Measurements from ENCODE around the gene CHST4.

DNA sequence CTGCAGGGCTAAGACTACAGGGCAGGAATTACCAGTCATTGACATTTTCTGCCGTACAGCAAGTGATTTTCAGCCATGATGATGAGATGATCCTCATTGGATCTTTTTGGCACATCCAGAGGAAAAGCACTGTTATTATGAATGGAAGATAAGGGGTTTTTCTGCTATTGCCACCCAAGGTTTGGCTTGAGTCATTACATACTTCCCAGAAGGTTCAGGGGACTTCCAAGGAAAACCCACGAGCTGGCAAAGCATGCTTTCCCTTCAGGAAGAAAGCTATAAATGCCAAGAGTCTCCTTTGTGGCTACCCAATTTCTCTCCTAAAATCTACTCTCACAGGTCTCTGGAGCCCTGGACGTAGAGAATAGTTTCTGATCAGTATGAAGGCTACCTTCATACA is 6.1 kb downstream of the CHST4 start:
- TF ChIP-seq, protein P1, sequence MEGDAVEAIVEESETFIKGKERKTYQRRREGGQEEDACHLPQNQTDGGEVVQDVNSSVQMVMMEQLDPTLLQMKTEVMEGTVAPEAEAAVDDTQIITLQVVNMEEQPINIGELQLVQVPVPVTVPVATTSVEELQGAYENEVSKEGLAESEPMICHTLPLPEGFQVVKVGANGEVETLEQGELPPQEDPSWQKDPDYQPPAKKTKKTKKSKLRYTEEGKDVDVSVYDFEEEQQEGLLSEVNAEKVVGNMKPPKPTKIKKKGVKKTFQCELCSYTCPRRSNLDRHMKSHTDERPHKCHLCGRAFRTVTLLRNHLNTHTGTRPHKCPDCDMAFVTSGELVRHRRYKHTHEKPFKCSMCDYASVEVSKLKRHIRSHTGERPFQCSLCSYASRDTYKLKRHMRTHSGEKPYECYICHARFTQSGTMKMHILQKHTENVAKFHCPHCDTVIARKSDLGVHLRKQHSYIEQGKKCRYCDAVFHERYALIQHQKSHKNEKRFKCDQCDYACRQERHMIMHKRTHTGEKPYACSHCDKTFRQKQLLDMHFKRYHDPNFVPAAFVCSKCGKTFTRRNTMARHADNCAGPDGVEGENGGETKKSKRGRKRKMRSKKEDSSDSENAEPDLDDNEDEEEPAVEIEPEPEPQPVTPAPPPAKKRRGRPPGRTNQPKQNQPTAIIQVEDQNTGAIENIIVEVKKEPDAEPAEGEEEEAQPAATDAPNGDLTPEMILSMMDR (IDR thresholded peaks at IDR 0.05), result no peak
- no peak for TF ChIP-seq POLR2A (IDR thresholded peaks at IDR 0.05)
- TF ChIP-seq POLR2AphosphoS5 (IDR thresholded peaks at IDR 0.05), result no peak

Measured in breast epithelium (tissue), 3 donors.